Fibroblast of lung (primary cell): Measurements from ENCODE around the gene ANKS3. TPM values are rescaled to one million over a fixed set of nuclear protein-coding genes. Genes with fewer than 3 reads are reported as not detected.
A peak's percentile ranks its signal among the peaks of the same experiment; 100 is the strongest.

Source experiments
- DNase-seq, 2 donors: peaks; one replicate each; pipeline versions ENCODE4 v3.0.0 to v3.0.0-alpha.2; 2010; ENCODE audit warnings: low read depth in 2 of 2
- H2AFZ ChIP-seq: 2 replicates; pipeline ENCODE4 v1.5.1; 2012; ENCODE audit warnings: low read length, control low read depth, inconsistent platforms
- H3K27ac ChIP-seq: 2 replicates; pipeline ENCODE4 v1.5.1; 2011; ENCODE audit warnings: low read length, control low read depth; ENCODE audit not compliant: insufficient read depth
- H3K27me3 ChIP-seq: 2 replicates; pipeline ENCODE4 v1.5.1; 2011; ENCODE audit warnings: mild to moderate bottlenecking, low read length; ENCODE audit not compliant: control insufficient read depth, insufficient read depth
- H3K36me3 ChIP-seq: 2 replicates; pipeline ENCODE4 v1.5.1; 2011; ENCODE audit warnings: low read length; ENCODE audit not compliant: control insufficient read depth, insufficient read depth
- H3K4me1 ChIP-seq: 2 replicates; pipeline ENCODE4 v1.5.1; 2011; ENCODE audit warnings: low read length; ENCODE audit not compliant: control insufficient read depth, insufficient read depth; ENCODE audit errors: extremely low read depth
- H3K4me2 ChIP-seq: 2 replicates; pipeline ENCODE4 v1.5.1; 2011; ENCODE audit warnings: low read length, control low read depth; ENCODE audit not compliant: insufficient read depth; ENCODE audit errors: extremely low read depth
- H3K4me3 ChIP-seq, 4 experiments: fragments of 200-600 bp in 1 of 4; sonication (generic) in 1 of 4; replicated peaks in 1 of 4; 2 replicates each; pipeline ENCODE4 v1.5.1; 2011 to 2016; ENCODE audit warnings: low read length in 4 of 4, low read depth in 3 of 4, mild to moderate bottlenecking in 3 of 4, control low read depth in 2 of 4, inconsistent platforms in 1 of 4, mixed read lengths in 1 of 4; ENCODE audit not compliant: insufficient read depth in 1 of 4; ENCODE audit errors: control extremely low read depth in 1 of 4
- H3K79me2 ChIP-seq: 2 replicates; pipeline ENCODE4 v1.5.1; 2012; ENCODE audit warnings: mild to moderate bottlenecking, low read length, inconsistent platforms; ENCODE audit not compliant: control insufficient read depth, insufficient read depth
- H3K9ac ChIP-seq: 2 replicates; pipeline ENCODE4 v1.5.1; 2011; ENCODE audit warnings: mild to moderate bottlenecking, low read length, control low read depth; ENCODE audit not compliant: insufficient read depth
- H3K9me3 ChIP-seq: 2 replicates; pipeline ENCODE4 v1.5.1; 2012; ENCODE audit warnings: low read depth, low read length; ENCODE audit not compliant: control insufficient read depth, insufficient read depth
- H4K20me1 ChIP-seq: 2 replicates; pipeline ENCODE4 v1.5.1; 2011; ENCODE audit warnings: low read length; ENCODE audit not compliant: control insufficient read depth, insufficient read depth; ENCODE audit errors: extremely low read depth
- EZH2 ChIP-seq: IDR thresholded peaks from 2 replicates; pipeline ENCODE4 v1.5.1; 2012; ENCODE audit warnings: low read length, control low read depth, mild to moderate bottlenecking; ENCODE audit errors: missing control alignments
- polyA plus RNA-seq, 2 donors: library from polyadenylated mRNA; depleted of rRNA in 1 of 2; stranded (reverse) in 1 of 2; unstranded in 1 of 2; fragments of >200 nt; gene quantifications; 2 replicates each; pipeline ENCODE4 v1.2.1, GENCODE V29; 2011 to 2012; ENCODE audit warnings: missing spikeins in 1 of 2
- total RNA-seq: library from RNA; depleted of rRNA; stranded (reverse); fragments of >200 nt; gene quantifications from 2 replicates; pipeline ENCODE4 v1.2.1, GENCODE V29; 2014
- TF ChIP-seq, protein P1 (sequence below), 2 donors: IDR thresholded peaks in 1 of 2; conservative IDR thresholded peaks in 1 of 2; 1 replicate in 1 of 2; 2 replicates in 1 of 2; pipeline ENCODE4 v1.5.1; 2011 to 2012; ENCODE audit warnings: low read length in 2 of 2, control low read depth in 1 of 2, inconsistent platforms in 1 of 2, low read depth in 1 of 2, mild to moderate bottlenecking in 1 of 2

ANKS3 gene
- total and polyA plus RNA-seq, 2 donors (not counting 1 experiment from before 2014, with no cell fraction given): 11.9 to 26.3 TPM

DNA sequence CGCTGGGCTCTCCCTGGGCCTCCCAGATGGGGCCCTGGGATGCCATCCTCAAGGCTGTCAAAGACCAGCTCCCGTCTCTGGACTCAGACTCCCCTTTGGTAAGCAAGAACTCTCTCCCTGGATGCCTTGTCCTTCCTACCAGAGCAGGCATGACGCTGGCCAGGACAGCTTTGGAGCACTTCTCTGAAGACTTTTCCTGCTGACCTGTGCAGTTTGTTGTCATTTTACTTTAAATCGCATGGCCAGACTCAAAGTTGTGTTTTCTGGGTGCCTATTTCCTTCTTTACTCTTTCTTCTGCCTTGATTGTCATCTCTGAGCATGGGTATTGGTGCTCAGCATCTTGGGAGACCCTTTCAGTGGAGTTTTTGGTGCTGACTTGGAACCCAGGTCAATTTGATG is 2.5 kb upstream of the ANKS3 start:
- no peak overlapping the region for H2AFZ ChIP-seq
- no peak overlapping the region for H3K9ac ChIP-seq
- H3K79me2 ChIP-seq: peaks cover 11% of the 10 kb centered on the region
- H3K36me3 ChIP-seq: no peaks in the 10 kb centered on the region
- no peak overlapping the region for H3K4me3 ChIP-seq
- H3K4me2 ChIP-seq: no peak overlapping the region
- H3K27ac ChIP-seq: no peak overlapping the region
- no peak for DNase-seq
- H3K4me1 ChIP-seq: peaks cover 2% of the 10 kb centered on the region
- no peaks in the 10 kb centered on the region for H4K20me1 ChIP-seq
- no peaks in the 10 kb centered on the region for H3K9me3 ChIP-seq
- TF ChIP-seq EZH2: no peak
- TF ChIP-seq, protein P1, sequence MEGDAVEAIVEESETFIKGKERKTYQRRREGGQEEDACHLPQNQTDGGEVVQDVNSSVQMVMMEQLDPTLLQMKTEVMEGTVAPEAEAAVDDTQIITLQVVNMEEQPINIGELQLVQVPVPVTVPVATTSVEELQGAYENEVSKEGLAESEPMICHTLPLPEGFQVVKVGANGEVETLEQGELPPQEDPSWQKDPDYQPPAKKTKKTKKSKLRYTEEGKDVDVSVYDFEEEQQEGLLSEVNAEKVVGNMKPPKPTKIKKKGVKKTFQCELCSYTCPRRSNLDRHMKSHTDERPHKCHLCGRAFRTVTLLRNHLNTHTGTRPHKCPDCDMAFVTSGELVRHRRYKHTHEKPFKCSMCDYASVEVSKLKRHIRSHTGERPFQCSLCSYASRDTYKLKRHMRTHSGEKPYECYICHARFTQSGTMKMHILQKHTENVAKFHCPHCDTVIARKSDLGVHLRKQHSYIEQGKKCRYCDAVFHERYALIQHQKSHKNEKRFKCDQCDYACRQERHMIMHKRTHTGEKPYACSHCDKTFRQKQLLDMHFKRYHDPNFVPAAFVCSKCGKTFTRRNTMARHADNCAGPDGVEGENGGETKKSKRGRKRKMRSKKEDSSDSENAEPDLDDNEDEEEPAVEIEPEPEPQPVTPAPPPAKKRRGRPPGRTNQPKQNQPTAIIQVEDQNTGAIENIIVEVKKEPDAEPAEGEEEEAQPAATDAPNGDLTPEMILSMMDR (conservative IDR thresholded peaks at IDR 0.05 in 1 of 2, IDR thresholded peaks at IDR 0.05 in 1 of 2; ENCODE audit: low read depth in 1 of 2, low read length in 2 of 2): no peak
- H3K27me3 ChIP-seq: no peaks in the 10 kb centered on the region

DNA sequence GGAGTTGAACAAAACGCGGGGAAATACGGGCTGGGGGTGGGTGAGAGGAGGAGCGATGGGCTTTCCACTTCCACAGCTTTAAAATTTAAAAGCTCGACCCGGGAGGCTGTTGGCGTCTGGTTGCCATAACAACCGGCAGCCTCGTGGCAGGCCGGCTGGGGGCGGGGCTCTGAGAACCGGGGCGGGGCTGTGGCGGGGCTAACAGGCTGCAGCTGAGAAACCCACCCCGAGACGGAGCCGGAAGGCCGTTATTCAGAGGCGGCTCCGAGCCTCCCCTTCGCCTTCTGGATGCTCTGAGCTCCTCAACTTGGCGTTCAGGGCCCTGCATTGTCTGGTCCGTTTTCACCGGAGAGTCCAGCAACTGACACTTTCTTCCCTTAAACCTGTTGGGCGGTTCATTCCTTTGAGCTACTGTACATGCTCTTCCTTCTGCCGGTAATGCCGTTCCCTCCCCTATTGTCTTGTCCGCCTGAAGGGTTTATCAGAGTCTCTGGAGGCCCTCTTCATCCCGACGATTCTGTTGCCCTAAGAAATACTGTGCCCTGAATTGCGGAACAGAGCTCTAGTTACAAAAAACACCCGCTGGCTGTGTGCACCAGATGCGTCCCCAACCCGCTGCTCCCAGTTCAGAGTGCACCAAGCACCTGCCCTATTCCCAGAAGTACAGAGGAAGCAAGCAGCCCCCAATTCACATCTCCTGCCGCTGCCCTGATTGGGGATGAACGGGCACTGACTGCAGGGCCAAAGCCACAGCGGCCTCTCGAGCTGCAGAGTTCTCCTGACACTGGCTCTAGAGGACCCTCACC is 862 bp upstream of the ANKS3 start:
- Histone ChIP-seq H3K4me3 (peak overlapping the region; percentile 80 to 96 (median 81)), H3K36me3 (peaks cover 1% of the 10 kb centered on the region), H3K27me3 (no peaks in the 10 kb centered on the region), H3K79me2 (peaks cover 11% of the 10 kb centered on the region), H2AFZ (peak overlapping the region; percentile 94), H3K27ac (peak overlapping the region; percentile 70), H3K4me1 (peaks cover 2% of the 10 kb centered on the region), H3K9ac (peak overlapping the region; percentile 75), H4K20me1 (no peaks in the 10 kb centered on the region), H3K9me3 (no peaks in the 10 kb centered on the region), H3K4me2 (peak overlapping the region; percentile 93)
- peak; percentile 71 to 78 for DNase-seq
- TF ChIP-seq, protein P1 (conservative IDR thresholded peaks at IDR 0.05 in 1 of 2, IDR thresholded peaks at IDR 0.05 in 1 of 2; ENCODE audit: low read depth in 1 of 2, low read length in 2 of 2): no peak
- TF ChIP-seq EZH2: no peak

DNA sequence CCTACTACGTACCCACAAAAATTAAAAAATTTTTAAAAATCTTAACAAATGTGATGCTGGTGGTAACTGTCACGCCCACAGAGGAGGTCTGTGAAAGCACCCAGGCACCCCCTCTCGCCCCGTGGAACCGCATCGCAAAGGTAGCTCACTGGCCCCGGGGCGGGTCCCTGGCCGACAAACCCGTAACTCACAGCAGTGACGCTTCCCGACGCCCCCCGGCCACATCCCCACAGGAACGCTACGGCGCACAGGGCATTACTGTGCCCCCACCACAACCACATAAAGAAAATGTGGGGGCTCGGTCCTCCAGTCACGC is 366 bp downstream of the ANKS3 start:
- H4K20me1 ChIP-seq: no peaks in the 10 kb centered on the region
- no peaks in the 10 kb centered on the region for H3K9me3 ChIP-seq
- H3K4me2 ChIP-seq: peak overlapping the region; percentile 78
- peak overlapping the region; percentile 74 for H3K27ac ChIP-seq
- TF ChIP-seq, protein P1 (conservative IDR thresholded peaks at IDR 0.05 in 1 of 2, IDR thresholded peaks at IDR 0.05 in 1 of 2; ENCODE audit: low read depth in 1 of 2, low read length in 2 of 2): no peak
- TF ChIP-seq EZH2: no peak
- peak overlapping the region; percentile 91 for H2AFZ ChIP-seq
- DNase-seq: peak in 1 of 2 donors; percentile 6
- H3K9ac ChIP-seq: peak overlapping the region; percentile 86
- peaks cover 5% of the 10 kb centered on the region for H3K36me3 ChIP-seq
- peaks cover 2% of the 10 kb centered on the region for H3K4me1 ChIP-seq
- H3K4me3 ChIP-seq: peak overlapping the region; percentile 80 to 96 (median 80)
- no peaks in the 10 kb centered on the region for H3K27me3 ChIP-seq
- peaks cover 11% of the 10 kb centered on the region for H3K79me2 ChIP-seq
